A172 (cell line): ENCODE results near the gene S100A5. TPM values are rescaled to one million over a fixed set of nuclear protein-coding genes. Genes with fewer than 3 reads are reported as not detected.
"Not testable (repeated sequence)": the region's sequence is repeated elsewhere in the genome, so short reads cannot be mapped to it uniquely, and the experiment has no call there.

Experiments
- DNase-seq: peaks from one replicate; pipeline ENCODE4 v3.0.0-alpha.2; 2015; ENCODE audit warnings: low spot score
- total RNA-seq: library from RNA; depleted of rRNA; stranded (reverse); fragments of >200 nt; shearing (Covaris generic); gene quantifications from 2 replicates; pipeline ENCODE4 v1.2.3, GENCODE V29; 2014

S100A5 gene
- total RNA-seq, 1 experiment from 2014 or later = 1.1 TPM

DNA sequence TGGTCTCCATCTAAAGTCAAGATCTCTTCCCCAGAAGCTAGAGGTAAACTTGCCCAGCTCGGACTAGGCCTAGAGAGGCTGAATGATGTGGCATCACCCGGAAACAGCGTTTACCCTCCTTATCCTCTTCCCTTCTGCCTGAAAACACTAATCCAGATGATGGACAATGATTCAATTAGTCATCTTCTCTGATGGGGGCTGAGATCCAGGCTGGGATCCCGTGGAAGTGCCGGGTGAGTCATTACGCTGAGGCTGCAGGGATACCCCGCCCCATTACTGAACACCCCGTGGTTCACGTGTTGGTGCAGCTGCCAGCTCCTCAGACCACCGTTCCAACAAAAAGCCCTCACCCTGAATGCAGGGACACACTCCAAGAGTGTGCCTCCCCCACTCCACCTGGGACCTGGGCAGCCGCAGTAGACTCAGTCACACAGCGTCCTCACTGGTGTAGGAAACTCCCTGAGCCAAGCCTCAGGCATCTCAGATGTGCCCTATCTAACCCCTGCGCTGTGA lies 7.0 kb downstream of the S100A5 start:
- DNase-seq = peak; percentile 99

- DNase-seq = peak; percentile 94
Measured at GRCh38 chr1:153532769-153533599, 7.8 kb downstream of the S100A5 start.

DNA sequence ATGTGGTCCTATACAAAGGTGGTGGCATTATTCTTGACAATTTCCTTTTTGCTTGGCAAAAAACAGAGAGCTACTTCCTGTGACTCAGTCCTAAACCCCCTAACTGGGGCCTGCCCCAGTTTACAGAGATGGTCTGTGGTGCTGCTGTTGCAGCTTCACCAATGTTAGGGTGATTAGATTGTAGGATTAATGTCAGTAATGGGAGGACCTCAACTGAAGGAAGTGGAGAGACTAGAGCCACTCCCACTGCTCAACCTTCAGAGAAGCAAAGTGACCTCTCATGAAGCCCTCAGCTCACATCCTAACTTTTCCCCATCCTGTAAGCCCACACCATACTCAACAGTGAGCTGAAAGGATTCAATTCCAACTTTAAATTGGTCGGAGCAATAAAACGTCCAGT lies 8.6 kb downstream of the S100A5 start:
- no peak for DNase-seq

DNA sequence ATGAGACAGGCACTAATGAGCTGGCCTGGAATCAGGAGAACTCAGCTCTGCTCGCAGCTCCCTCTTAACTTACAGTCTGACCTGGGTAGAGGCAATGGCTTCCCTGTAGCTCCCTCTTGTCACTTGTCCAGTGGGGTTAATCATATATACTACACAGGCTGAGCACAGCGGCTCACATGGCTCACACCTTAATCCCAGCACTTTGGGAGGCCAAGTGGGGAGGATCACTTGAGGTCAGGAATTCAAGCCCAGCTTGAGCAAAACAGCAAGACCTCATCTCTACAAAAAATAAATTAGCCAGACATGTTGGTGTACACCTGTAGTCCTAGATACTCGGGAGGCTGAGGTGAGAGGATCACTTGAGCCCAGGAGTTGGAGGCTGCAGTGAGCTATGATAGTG lies 9.1 kb downstream of the S100A5 start:
- DNase-seq = no peak

DNA sequence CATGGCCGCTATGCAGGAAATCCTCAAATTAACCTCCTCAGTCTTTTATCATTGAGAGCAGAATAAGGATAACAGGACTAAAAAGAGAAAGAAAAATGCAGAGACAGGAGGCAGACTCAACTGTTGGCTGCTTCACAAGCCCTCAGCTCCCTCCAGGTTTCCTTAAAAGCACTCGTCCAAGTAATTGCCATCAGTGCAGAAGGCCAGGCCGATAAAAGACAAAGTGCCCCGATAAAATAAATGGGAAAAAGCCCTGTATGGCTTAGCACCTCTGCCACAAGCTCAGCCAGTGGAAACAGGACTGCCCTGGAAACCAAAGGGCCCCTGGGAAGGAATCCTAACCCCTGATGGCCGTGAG lies 13.1 kb downstream of the S100A5 start:
- DNase-seq = no peak

DNA sequence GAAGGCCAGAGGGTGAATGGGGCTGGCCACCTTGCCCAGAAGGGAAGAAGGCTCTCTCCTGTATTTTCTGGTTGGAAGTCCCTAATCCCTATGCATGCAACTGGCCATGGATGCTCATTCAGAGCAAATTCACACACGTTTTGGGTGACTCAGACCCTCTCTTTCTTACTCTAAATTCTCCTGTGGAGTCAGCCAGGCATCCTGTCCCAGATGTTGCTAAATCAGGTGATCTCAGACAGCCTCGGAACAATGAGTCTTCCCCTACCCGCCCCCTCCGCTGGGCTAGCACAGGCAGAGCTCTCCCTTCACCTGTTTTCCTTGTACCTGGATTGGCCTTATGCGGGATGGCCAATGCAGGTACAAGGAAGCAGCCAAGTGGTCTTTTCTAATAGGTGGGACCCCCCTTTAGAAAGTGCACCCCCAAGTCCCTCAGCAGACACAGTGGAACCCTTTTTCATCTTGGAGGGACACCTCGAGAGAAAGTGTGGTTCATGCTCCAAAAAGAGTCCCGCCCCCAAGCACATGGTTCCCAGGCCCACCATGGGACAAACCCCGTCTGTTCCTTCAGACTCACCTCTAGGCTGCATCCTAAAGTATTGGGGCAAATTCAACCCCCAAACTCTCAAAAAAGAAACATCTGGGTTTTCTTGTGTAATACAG lies 13.6 kb downstream of the S100A5 start:
- no peak for DNase-seq

DNA sequence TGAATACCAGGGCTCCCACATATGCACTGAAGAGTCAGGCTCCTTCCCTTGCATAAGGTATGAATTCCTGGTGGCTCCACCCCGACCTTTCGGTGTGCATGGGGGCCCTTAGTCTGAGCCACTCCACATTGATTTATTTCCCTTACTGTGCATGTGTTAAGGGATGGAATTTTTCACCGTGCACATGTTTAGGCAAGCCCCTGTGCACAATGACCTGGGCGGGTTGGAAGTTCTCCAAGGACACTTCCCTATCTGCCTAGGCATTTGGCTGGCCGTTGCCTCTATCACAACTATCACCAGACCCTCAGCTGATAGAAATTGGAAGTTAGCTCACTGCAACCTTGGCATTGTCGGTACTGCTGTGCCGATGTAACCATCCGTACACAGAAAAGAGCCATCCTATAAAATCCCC lies 14.6 kb downstream of the S100A5 start:
- DNase-seq = no peak

GRCh38 chr1:153525088-153525728 lies 15.5 kb downstream of the S100A5 start:
- DNase-seq = no peak

- DNase-seq = not testable (repeated sequence)
Measured at GRCh38 chr1:153522353-153523048, 18.2 kb downstream of the S100A5 start.

GRCh38 chr1:153521808-153522207 lies 18.9 kb downstream of the S100A5 start:
- DNase-seq = not testable (repeated sequence)

DNA sequence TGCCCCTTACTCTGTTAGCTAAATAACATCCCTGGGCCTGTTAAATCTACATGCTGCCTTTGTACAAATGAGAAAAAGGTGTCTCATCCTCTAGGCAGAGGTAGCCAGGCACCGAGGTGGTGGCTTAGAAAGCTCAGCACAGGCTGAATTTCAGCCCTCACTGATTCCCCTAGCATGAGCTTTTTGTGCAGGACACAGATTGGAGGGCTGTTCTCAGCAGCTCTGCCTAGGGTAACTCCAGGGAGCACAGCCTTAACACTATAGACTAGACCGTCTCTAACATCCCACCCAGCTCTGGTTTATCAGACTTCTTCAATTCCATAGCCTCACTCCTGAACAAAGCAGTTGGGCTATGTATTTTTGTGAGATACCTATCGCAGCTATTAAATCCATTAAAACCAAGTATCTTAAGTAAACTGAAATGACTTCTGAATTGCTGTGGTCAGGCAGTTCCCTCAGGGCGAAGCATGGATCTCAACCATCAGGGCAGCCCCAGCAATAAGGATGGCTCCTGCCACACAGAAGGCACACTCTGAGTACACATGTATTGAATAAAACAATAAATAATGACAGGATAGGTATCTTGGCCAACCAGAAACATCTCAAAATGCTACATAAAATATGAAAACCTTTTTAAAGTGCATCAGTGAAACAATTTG lies 19.8 kb downstream of the S100A5 start:
- no peak for DNase-seq

DNA sequence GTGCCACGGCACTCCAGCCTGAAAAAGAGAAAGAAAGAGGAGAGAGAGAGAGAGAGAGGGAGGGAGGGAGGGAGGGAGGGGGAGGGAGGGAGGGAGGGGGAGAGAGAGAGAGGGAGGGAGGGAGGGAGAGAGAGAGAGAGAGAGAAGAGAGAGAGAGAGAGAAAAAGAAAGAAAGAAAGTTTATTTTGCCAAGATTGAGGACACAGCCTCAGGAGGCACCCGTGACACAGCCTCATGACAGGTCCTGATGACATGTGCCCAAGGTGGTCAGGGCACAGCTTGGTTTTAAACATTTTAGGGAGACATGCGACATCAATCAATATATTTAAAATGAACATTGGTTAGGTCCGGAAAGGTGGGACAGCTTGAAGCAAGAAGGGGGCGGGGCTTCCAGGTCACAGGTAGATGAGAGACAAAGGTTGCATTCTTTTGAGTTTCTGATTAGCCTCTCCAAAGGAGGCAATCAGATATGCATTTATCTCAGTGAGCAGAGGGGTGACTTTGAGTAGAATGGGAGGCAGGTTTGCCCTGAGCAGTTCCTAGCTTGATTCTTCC lies 20.5 kb downstream of the S100A5 start:
- DNase-seq = not testable (repeated sequence)

GRCh38 chr1:153519242-153519641 lies 21.5 kb downstream of the S100A5 start:
- DNase-seq = no peak

DNA sequence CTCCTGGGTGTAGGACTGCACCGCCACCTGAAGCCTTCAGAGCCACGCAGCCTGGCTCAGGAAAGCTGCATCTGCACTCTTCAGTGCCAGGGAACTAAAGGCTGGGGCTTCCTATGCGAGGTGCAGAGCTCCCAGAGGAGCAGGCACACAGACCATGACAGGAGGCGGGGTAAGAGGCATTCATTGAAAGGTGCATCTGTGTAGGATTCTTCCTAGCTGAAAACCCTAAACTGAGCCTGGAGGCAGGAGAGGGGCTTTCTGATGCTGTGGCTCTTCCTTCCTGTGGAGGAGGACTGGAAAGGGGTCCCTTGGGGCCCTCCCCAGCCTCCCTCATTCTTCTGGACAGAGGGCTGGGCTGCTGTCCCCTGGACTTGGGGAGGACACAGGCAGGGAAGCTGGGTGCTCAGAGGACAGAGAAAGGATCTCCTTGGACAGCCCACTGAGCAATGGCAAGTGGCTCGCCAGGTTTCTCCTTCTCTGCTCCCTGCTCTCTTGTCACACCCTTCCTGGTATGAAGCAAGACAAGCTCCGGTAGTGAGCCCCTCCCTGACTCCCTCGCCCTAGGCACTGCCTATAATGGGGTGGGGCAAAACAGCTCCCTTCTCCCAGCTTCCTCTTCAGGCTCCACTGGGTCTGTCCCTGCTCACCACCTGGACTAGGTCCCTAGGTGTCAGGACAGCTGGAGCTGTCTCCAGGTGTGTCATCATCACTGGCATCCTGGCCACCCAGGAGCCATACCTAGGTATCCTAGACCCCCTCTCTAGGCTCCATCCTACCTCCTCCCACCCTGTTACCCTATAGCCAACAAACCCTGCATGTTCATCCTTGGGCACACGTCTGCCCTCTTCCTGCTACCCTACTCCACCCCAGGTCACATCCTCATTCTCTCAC lies 25.0 kb downstream of the S100A5 start:
- DNase-seq = peak; percentile 62

DNA sequence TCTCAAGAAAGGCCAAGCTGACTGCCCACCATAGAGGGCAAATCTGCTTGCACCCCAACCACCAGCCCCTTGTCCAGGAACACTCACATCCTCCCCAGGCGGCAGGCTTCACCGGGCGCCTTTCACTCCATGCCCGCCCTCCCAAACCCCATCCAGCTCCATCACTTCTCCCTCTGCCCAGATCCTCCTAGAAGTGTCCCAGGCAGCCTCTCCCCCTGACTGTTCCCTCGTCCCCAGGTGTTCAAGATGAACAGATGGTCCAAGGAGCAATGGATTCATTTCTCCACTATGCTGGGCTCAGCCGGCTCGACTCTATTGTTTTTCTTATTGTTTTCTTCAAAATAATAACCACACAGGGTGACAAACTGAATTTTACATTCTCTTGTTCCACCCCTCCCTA lies 27.1 kb downstream of the S100A5 start:
- DNase-seq = no peak

- no peak for DNase-seq
Measured at GRCh38 chr1:153513023-153513422, 27.7 kb downstream of the S100A5 start.

DNA sequence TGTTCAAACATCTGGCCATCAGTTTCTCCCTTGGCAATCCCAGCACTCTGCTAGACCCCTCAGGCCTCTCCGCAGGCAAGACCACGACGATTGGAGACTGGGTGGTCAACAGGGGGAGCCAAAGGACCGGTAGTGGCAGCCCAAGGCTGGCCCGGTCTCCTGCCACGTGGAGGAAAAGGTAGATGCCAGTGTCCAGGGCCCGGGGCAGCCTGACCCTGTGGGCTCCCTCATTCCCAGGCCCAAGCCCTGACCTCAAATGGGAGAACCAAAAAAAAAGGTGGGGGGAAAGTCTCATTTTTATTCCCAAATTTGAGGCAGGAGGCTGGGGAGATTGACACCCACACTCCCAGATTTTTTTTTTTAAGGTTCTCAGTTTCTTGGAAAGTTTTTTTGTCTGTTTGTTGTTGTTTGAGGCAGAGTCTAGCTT lies 29.7 kb downstream of the S100A5 start:
- DNase-seq = peak; percentile 90

DNA sequence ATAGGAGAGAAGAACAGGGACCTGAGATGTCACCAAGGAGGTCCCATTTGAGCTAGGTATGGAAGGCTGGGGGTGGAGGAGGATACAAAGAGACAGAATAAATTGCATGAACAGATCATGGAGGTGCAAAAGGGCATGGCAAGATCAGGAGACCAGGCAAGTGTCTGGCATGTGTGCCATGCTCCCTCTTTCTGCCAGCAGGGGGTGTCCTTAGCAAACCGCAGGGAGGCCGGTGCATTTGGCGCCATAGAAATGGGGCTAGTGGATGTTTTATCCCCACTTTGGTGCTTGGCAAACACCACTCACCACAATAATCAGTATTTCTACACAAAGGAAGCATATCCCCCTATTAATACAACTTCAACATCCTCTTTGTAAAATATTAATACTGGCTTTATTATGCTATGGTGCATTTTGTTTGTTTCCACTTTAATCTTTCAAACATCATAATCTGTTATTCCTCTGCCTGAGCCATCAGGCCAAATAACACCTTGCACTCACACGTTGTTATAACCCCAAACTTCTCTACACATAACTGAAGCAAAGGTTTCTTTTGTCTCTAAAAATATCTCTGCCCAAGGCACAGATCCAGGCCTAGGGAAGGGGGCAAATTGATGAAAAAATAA lies 30.9 kb downstream of the S100A5 start:
- DNase-seq = peak; percentile 66

DNA sequence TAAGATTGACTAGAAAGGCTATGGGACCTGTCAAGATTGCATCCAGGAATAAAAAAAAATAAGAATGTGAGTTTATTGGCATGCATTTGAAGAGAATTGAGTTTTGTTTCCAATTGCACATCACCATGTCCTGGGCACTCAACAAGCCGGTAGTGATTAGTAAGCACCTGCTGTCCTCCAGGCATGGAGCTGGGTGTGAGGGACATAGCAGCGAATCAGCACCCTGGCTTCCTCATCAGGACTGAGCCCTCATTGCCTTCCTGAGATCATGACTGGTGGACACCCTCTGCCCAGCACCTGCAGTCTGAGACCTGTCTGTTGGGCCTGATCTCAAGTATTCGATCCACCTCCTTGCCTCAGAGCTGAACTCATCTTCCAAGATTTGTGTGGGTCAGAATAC lies 31.7 kb downstream of the S100A5 start:
- no peak for DNase-seq
